GM18951 (cell line): ENCODE results near the gene PDE8A.
"Not testable (repeated sequence)": the region's sequence is repeated elsewhere in the genome, so short reads cannot be mapped to it uniquely, and the experiment has no call there.

Experiments
- POLR2A ChIP-seq: IDR thresholded peaks from 4 replicates; pipeline ENCODE4 v1.6.1; 2011; ENCODE audit warnings: mild to moderate bottlenecking; ENCODE audit not compliant: insufficient read length, insufficient read depth; ENCODE audit errors: extremely low read depth
- in situ Hi-C: fragments of 300-500 bp; cut with MboI; formaldehyde crosslinking; loops from one replicate; pipeline ENCODE4 v1.12.0; 2022; ENCODE audit warnings: low sequenced_read_pairs, mixed read lengths, inconsistent platforms; ENCODE audit not compliant: unreplicated experiment

The PDE8A gene

DNA sequence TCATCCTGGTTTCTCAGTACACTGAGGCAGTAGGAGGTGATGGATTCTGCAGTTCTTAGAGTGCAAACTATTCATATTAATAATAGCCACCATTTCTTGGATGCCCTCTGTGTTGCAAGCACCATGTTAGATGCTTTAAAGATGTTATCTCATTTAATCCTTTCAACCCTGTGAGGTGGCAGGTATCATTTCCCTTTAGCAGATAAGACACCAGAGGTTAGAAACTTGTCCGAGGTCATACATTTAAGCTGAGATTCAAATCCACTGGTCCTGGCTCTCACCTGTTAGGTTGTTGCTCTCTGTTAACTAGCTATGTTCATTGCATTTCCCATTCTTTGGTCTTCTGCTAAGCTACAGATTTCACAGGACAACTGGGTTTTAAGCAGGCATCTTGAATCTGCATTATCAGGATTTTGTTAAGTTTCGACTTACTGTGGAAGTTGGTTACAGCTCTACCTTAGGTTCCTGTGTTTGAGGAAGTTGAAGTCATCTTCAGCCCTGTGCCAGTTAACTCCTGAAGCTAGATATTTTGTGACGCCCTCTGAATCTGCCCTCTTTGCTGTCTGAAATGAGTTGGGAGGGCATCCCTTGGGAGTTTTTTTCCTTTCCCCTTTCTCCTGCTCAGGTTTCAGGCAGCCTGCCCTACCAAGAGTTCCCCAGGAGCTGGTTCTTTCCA lies 6.4 kb downstream of the PDE8A start:
- TF ChIP-seq POLR2A = no peak
- in situ Hi-C loops = no loop called here

GRCh38 chr15:84988909-84989644 lies 7.4 kb downstream of the PDE8A start:
- in situ Hi-C loops = no loop called here
- TF ChIP-seq POLR2A = no peak

DNA sequence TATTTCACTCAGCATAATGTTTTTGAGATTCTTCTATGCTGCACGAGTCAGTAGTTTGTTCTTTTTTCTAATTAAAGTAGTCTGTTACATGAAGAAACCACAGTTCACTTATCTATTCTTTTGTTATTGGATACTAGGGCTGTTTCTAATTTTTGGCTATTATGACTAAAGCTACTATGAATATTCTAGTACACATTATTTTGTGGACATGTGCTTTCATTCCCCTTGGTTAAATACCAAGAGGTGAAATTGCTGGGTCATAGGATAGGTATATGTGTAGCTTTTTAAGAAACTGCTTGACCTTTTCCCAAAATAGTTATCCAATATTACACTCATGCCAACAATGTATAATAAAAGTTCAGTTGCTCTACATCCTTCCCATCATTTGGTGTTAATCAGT lies 8.9 kb downstream of the PDE8A start:
- TF ChIP-seq POLR2A = no peak
- in situ Hi-C loops = no loop called here

DNA sequence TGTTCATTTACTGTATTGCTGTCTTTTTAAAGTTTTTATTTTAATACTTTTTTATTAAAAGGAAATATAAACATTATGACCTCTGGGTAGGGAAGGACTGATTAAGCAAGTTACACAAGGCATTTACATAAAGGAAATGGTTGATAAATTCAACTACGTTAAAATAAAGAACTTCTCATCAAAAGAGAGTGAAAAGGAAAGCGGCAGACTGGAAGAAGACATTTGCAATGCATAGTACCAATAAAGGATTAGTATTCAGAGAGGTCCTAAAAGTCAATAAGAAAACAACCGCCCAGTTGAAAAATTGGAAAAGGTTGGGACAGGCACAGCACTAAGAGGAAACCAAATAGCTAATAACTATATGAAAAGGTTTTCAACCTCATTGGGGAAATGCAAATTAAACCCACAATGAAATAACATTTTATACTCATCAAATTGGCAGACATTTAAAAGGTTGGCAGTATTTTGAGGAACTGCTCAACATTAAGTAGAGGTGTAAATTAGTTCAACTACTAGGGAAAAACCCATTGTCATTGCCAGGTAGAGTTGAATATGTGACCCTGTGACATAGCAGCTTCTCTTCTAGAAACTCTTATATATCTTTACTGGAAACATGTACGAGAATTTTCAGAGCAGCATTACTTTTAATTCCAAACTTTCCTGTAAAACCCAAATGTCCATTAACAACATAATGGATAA lies 9.5 kb downstream of the PDE8A start:
- no peak for TF ChIP-seq POLR2A
- in situ Hi-C loops = no loop called here

- in situ Hi-C loops = no loop called here
Measured at GRCh38 chr15:84992157-84992944, 10.7 kb downstream of the PDE8A start.

DNA sequence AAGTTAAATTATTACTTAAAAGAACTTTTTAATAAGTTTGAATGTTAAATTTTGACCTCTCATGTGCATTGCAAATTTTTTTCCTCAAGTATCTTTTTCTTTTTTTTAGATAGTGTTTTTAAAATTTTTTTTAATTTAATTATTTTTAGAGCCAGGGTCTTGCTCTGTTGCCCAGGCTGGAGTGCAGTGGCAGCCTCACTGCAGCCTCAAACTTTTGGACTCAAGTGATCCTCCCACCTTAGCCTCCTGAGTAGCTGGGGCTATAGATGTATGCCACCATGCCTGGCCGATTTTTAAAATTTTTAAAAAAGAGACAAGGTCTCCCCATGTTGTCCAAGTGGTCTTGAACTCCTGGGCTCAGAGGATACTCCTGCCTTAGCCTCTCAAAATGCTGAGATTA lies 14.4 kb downstream of the PDE8A start:
- in situ Hi-C loops = no loop called here
- TF ChIP-seq POLR2A = no peak

More at GRCh38 chr15:84992157-84992944, 10.7 kb downstream of the PDE8A start:
- TF ChIP-seq POLR2A = no peak

GRCh38 chr15:84996714-84997113 lies 15.1 kb downstream of the PDE8A start:
- in situ Hi-C loops = not testable (repeated sequence)

- in situ Hi-C loops = not testable (repeated sequence)
Measured at GRCh38 chr15:84997214-84997613, 15.6 kb downstream of the PDE8A start.

- no peak for TF ChIP-seq POLR2A
- in situ Hi-C loops = no loop called here
Measured at GRCh38 chr15:85000189-85000864, 18.7 kb downstream of the PDE8A start.

GRCh38 chr15:85000937-85001336 lies 19.3 kb downstream of the PDE8A start:
- in situ Hi-C loops = no loop called here
- no peak for TF ChIP-seq POLR2A

- in situ Hi-C loops = no loop called here
- TF ChIP-seq POLR2A = no peak
Measured at GRCh38 chr15:85002517-85002916, 20.9 kb downstream of the PDE8A start.

DNA sequence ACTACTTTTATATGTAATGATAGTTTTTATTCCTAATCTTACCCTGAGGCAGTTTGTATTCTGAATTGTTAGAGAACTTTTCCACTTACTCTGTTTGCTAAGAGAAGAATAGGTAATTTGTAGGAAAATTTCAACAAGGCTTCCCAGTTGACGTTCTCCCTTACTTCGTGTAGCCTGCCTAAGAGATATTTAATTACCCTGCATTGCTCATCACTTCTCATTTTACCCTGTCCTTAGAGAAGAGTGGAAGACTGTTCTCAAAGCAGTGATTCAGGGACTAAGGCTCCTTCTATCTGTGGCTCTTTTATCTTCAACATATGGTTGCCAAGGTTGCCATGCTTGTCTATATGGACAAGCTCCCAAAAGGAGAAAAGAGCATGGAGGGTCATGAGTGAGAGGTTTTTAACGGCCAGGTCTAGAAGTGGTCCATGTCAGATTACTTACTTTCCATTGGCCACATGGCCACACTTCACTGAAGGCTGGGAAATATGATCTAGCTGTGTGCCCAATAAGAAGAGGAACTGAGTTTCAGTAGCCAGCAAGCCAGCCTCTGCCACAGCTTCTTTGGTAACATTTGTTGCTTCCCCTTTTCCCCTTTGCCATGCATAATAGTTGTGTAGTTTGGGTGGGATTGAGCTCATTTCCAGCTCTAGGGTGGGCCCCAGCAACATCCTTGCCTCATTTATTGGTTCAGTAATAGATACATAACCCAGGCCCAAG lies 22.1 kb downstream of the PDE8A start:
- TF ChIP-seq POLR2A = no peak
- in situ Hi-C loops = no loop called here
